ENCODE data around the gene KLC3.

The KLC3 gene

GRCh38 chr19:45361608-45362007 lies 21.1 kb downstream of the KLC3 start:
- H3K9me3 ChIP-seq (ENCODE audit: insufficient read depth, low read depth, low read length): no peaks in the 10 kb centered on the region
- H3K9me2 ChIP-seq (replicated peaks; ENCODE audit: low read depth, low read length): no peaks in the 10 kb centered on the region
- H3K4me1 ChIP-seq (ENCODE audit: insufficient read depth, low read length, poor library complexity, severe bottlenecking): no peaks in the 10 kb centered on the region
- no peaks in the 10 kb centered on the region for H3K79me2 ChIP-seq (ENCODE audit: insufficient read depth, low read length)
- H2AFZ ChIP-seq (ENCODE audit: low read length): no peak overlapping the region
- no peak for TF ChIP-seq EZH2phosphoT487 (IDR thresholded peaks at IDR 0.05; ENCODE audit: borderline replicate concordance)
- TF ChIP-seq CTCF (conservative IDR thresholded peaks at IDR 0.05; ENCODE audit: low read length): no peak
- H3K27me3 ChIP-seq (ENCODE audit: insufficient read depth, low read length, poor library complexity, severe bottlenecking): no peaks in the 10 kb centered on the region
- no peak overlapping the region for H3K4me3 ChIP-seq (ENCODE audit: low read length, poor library complexity, severe bottlenecking)
- no peak overlapping the region for H3K9ac ChIP-seq (ENCODE audit: low read depth, low read length, poor library complexity, severe bottlenecking)
- H3K4me2 ChIP-seq (ENCODE audit: low read depth, low read length, poor library complexity, severe bottlenecking): no peak overlapping the region
- no peaks in the 10 kb centered on the region for H3F3A ChIP-seq (ENCODE audit: low read depth)
- H4K20me1 ChIP-seq (ENCODE audit: insufficient read depth, low read length, poor library complexity, severe bottlenecking): no peaks in the 10 kb centered on the region
- peaks cover 8% of the 10 kb centered on the region; the same call in 1 of the 2 replicates for H3K36me3 ChIP-seq (ENCODE audit: insufficient read depth, low read length)

GRCh38 chr19:45362291-45362690 lies 21.7 kb downstream of the KLC3 start:
- H2AFZ ChIP-seq (ENCODE audit: low read length): no peak overlapping the region
- H3K9me2 ChIP-seq (replicated peaks; ENCODE audit: low read depth, low read length): no peaks in the 10 kb centered on the region
- H3K9ac ChIP-seq (ENCODE audit: low read depth, low read length, poor library complexity, severe bottlenecking): no peak overlapping the region
- peaks cover 5% of the 10 kb centered on the region; the same call in 1 of the 2 replicates for H3K36me3 ChIP-seq (ENCODE audit: insufficient read depth, low read length)
- H3K79me2 ChIP-seq (ENCODE audit: insufficient read depth, low read length): no peaks in the 10 kb centered on the region
- no peak overlapping the region for H3K4me2 ChIP-seq (ENCODE audit: low read depth, low read length, poor library complexity, severe bottlenecking)
- no peaks in the 10 kb centered on the region for H3K4me1 ChIP-seq (ENCODE audit: insufficient read depth, low read length, poor library complexity, severe bottlenecking)
- H3F3A ChIP-seq (ENCODE audit: low read depth): no peaks in the 10 kb centered on the region
- no peaks in the 10 kb centered on the region for H3K27me3 ChIP-seq (ENCODE audit: insufficient read depth, low read length, poor library complexity, severe bottlenecking)
- H3K9me3 ChIP-seq (ENCODE audit: insufficient read depth, low read depth, low read length): no peaks in the 10 kb centered on the region
- TF ChIP-seq EZH2phosphoT487 (IDR thresholded peaks at IDR 0.05; ENCODE audit: borderline replicate concordance) (no peak), CTCF (conservative IDR thresholded peaks at IDR 0.05; ENCODE audit: low read length) (no peak)
- H3K4me3 ChIP-seq (ENCODE audit: low read length, poor library complexity, severe bottlenecking): no peak overlapping the region
- no peaks in the 10 kb centered on the region for H4K20me1 ChIP-seq (ENCODE audit: insufficient read depth, low read length, poor library complexity, severe bottlenecking)

GRCh38 chr19:45363861-45364459 lies 23.4 kb downstream of the KLC3 start:
- no peaks in the 10 kb centered on the region for H3K79me2 ChIP-seq (ENCODE audit: insufficient read depth, low read length)
- H3K4me2 ChIP-seq (ENCODE audit: low read depth, low read length, poor library complexity, severe bottlenecking): no peak overlapping the region
- H3K27me3 ChIP-seq (ENCODE audit: insufficient read depth, low read length, poor library complexity, severe bottlenecking): no peaks in the 10 kb centered on the region
- no peak overlapping the region for H2AFZ ChIP-seq (ENCODE audit: low read length)
- H3K9ac ChIP-seq (ENCODE audit: low read depth, low read length, poor library complexity, severe bottlenecking): no peak overlapping the region
- H3K9me2 ChIP-seq (replicated peaks; ENCODE audit: low read depth, low read length): no peaks in the 10 kb centered on the region
- peaks cover 3% of the 10 kb centered on the region for H3K4me1 ChIP-seq (ENCODE audit: insufficient read depth, low read length, poor library complexity, severe bottlenecking)
- no peak overlapping the region for H3K4me3 ChIP-seq (ENCODE audit: low read length, poor library complexity, severe bottlenecking)
- no peaks in the 10 kb centered on the region for H3K9me3 ChIP-seq (ENCODE audit: insufficient read depth, low read depth, low read length)
- H3K36me3 ChIP-seq (ENCODE audit: insufficient read depth, low read length): peaks cover 5% of the 10 kb centered on the region; the same call in 1 of the 2 replicates
- no peaks in the 10 kb centered on the region for H4K20me1 ChIP-seq (ENCODE audit: insufficient read depth, low read length, poor library complexity, severe bottlenecking)
- TF ChIP-seq CTCF (conservative IDR thresholded peaks at IDR 0.05; ENCODE audit: low read length): no peak
- no peak for TF ChIP-seq EZH2phosphoT487 (IDR thresholded peaks at IDR 0.05; ENCODE audit: borderline replicate concordance)
- H3F3A ChIP-seq (ENCODE audit: low read depth): no peaks in the 10 kb centered on the region

Data from Loucy (cell line).